Measurements from ENCODE around the gene ATXN7.

ATXN7 gene

DNA sequence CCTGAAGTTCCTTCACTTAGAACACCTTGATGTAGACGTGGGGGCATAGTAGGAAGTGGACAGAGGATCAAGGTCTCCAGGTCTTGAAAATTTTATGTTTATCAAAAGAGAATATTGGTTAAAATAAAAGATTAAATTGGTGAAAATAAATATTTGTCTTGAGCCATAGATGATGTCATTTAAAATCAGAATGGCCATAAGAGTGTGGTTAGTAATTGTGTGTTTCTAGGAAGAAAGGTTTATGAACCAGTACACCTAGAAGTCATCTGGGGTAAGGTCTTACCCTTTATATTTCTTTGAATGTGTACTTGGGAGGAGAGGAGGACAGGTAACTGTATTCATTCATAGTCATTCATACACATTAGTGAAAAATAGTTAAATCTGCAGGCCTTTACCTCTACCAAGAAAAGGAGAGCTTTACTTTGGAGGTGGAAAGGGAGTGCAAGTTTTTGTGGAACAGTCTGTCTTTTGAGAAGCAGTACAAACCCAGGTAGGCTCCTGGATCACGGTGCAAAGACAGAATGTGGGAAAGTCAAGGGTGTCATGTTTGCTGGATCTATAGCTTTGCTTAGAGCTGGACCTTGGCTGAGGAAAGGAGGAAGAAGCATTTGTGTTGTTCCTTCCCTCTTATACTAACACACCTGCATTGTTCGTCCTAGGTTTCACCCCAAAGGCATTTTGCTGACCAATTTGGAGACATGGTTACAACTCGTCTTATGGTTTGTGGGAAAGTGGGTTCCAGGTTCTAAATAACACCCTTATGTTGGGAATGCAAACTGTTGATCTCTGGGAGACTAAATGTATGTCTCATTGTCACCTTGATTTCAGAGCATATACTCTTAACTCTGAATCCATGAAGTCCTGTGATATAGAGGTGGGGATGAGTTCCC, 42.3 kb downstream of the ATXN7 start:
- DNase-seq = no peak

DNA sequence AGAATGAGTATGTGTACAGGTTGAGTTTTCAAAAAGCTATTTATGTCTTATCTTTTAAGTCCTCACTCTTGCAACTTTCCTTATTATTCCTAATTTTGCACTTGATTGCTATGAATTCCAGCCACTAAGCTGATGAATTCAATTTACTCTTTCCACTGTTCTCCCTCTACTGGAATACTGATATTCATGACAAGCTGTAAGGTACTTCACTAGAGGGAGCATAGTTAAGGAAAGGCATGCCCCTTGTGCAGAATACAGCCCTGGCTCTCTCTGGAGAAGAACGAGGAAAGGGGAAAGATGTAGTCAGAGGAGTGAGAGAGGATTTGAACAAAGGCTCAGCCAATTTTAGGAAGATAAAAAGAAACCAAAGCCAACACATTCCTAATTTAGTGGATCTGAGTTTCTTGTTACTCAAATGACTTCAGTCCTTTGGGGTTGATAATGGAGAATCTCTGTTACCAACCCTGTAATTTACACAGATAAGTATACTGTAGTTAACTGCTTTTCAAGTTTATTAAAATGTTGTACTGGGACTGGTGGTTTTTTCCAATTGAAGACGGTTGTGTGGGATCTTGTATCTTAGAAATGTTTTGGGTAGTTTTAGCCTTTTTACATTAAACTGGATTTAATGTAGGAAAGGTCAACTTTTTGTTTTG, 44.5 kb downstream of the ATXN7 start:
- DNase-seq = no peak

DNA sequence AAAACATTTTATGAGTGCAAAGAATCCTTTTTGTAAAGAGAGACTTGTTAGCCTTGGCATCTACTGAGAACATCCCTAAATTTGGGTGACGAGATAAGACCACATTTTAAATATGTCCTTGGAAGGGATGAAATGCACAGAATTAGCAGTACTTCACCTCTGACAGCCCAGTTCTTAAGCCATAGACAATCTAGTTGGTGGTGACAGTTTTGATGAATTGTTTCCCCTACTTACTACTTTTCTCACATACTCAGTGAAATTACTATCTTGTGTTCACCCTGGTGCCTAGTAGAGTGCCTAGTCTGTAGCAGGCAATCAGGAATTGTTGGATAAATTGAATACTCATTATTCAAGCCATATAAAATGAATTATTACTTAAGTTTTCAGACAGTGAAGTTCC, 45.1 kb downstream of the ATXN7 start:
- DNase-seq = no peak

DNA sequence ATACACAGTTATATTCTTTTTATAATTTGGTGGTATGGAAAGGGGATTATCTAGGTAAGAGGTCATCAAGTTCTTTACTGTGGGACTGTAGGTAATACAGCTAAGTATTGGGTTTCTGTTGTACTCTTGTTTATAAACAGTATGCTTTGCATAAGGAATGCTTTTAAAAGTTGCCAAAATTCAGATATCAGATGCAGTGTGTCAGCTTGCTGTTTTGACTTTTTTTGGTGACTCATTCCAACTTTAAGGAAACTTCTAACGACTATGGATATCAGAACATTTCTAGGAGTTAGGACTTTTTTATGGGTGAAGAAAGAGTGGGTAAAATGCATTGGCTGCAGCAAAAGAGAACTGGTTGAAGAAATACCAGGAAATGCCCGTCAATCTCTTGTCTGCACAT, 45.8 kb downstream of the ATXN7 start:
- no peak for DNase-seq

DNA sequence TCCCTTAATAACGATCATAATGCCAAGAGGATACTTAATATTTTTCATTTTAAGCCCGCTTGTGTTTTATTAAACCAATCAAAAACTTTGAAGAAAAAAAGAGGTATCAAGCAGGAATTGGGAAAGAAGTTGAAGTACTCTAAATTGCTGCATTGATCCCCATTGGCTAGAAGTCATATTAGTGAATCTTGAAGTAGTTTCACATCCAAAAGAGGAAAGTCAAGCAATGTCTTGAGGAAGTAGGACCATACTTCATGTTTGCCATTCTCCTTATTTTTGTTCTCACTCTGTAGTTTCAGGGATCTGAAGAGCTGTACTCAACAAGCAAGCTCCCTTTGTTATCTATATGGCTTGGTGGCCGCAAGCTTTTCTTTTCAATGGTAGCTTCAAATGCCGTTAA, 46.3 kb downstream of the ATXN7 start:
- DNase-seq = no peak

DNA sequence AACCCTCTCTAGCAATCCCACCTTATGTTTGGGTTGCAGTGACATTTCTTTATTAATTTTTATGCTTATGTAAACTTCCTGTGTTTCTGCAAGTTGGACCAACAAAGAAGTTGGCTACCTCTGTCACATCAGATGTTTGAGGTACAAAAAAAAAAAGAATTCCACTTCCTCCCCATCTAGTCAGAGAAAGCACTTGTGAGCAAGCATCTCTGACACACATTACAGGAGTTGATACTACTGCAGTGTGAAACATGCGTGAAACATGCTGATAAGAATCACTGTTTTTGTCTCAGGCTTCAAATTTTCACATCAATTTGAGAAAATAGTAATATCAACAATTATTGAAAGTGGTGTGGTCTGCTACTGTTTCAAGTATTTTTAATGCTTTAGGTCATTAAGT, 47.2 kb downstream of the ATXN7 start:
- peak; percentile 53 for DNase-seq

DNA sequence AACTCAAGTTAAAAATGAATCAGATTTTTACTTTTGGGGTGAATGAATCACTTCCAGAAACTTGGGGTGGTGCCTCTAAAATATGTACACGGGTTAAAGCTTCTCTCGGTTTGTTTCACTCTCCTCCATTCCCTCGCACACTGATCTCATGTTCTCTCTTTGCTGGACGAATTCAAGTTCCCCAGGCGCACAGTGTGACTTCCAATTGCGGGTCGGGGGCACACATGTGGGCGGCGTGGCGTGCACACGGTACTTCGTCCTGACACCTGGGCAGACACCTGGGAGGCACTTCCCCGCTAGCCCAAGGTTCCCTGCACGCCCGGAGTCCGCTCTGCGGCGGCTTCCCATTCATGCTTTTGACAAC, 47.8 kb downstream of the ATXN7 start:
- peak; percentile 50 for DNase-seq

DNA sequence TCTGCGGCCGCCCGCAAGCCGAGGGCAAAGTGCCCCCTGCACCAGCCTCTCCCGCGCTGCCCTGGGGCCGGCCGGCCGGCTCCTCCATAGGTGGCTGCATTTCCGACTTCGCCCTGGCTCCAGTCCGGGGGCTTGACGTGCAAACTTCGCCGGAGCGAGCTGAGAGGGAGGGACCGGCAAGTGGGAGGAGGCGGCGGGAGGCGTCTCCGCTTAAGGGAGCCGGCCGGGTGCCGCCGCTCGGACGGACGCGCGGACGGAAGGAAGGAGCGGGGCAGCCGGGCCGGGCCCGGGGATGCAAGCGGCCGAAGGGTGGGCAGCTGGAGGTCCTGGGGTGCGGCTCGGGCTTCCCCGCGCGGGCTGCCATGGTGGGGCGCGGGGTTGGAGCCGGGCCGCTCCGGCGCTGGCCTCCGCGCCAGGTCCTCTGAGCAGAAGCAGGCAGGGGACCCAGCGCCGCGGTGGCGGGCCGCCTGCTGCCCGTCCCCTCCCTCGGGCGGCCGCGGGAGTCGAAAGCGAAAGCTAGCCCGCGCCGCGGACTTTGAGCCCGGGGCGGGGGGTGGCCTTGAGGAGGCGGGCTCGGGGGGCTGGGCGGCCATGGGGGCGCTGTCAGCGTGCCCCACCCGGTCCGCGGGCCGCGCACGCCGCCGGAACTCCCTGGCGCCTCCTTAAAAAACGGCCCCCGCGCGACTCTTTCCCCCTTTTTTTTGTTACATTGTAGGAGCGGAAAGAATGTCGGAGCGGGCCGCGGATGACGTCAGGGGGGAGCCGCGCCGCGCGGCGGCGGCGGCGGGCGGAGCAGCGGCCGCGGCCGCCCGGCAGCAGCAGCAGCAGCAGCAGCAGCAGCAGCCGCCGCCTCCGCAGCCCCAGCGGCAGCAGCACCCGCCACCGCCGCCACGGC, 48.5 kb downstream of the ATXN7 start, which contains the start of gene SCAANT1:
SCAANT1 (minus strand) TSS at position 511 of the 895 bp plus-strand sequence.
- peak; percentile 85 for DNase-seq

DNA sequence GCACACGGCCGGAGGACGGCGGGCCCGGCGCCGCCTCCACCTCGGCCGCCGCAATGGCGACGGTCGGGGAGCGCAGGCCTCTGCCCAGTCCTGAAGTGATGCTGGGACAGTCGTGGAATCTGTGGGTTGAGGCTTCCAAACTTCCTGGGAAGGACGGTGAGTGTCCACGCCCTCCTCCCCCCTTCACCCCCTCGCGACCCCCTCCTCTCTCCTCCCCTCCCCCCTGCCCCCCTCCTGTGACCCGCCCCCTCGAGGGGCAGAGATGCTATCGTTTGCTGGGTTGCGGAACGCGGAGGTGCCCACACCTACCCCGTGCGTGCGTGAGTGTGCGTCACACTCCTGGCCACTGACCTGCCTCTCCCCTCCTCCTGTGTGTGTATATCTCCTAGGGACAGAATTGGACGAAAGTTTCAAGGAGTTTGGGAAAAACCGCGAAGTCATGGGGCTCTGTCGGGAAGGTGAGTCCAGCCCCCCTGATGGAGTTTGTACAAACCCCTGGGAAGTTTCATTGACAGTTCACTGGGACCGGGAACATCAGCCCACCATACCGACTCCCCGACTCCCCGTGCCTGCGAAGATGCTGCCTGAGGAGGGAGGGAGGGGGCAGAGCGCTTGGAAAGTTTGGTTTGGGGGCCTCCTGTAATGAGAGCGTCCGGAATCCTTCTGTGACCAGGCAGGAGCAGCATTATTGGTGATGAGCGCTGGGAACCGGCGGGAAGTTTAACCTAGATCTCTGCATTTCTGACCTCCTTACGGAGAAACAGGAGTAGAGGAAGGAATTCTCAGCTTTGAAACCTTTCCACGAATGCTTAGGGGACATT, 49.3 kb downstream of the ATXN7 start:
- DNase-seq = peak; percentile 65

DNA sequence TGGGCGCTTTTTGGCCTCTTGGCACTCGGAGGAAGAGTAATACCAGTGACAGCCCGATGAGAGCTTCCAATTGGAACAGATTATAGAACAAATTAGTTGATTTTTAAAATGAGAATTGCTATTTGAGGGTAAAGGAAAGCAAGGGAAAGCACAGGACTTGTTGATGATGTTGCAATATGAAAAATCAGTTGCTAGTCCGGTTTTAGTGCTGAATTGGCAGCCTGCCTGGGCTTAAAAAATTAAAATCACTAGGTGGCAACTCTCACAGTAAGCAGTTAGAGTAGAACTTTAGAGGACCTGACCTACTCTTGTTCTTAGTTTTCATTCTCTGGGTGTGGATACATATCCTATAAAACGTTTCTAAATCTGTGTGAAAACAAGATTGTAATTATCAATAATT, 50.6 kb downstream of the ATXN7 start:
- DNase-seq = no peak

DNA sequence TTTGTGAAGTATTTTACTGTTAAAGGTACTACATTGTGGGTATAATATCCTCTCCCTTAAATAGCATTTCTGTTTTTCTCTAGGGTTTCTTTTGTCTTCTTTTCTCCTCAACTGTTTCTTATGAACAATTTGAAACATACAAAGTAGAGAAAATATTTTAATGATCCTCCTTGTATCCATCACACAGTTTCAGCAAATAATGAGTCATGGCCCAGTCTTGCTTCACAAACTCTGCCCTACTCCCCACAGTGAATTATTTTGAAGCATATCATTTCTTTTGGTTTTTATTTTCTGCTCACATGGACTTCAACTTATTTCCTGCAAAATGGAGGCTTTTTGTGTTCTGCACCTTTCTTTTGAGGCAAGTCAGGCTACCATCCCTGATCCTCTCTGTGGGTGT, 54.7 kb downstream of the ATXN7 start:
- DNase-seq = no peak

DNA sequence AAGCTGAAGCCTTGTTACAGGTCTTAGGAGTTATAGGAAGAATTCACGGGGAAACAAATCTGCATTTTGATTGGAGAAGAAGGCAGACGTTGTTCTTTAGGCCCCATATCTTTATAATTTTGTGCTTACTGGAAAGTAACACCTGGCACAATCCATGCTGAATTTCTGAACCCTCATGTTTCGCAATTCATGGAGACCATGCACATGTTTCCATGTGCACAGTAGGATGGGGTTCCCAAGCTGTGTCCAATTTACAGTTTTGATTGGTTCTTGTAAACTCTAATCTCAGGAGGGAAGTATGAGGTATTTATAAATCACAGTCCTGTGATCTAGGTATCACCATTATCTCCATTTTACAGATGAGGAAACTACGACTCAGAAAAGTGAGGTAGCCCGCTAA, 56.3 kb downstream of the ATXN7 start:
- DNase-seq = no peak

DNA sequence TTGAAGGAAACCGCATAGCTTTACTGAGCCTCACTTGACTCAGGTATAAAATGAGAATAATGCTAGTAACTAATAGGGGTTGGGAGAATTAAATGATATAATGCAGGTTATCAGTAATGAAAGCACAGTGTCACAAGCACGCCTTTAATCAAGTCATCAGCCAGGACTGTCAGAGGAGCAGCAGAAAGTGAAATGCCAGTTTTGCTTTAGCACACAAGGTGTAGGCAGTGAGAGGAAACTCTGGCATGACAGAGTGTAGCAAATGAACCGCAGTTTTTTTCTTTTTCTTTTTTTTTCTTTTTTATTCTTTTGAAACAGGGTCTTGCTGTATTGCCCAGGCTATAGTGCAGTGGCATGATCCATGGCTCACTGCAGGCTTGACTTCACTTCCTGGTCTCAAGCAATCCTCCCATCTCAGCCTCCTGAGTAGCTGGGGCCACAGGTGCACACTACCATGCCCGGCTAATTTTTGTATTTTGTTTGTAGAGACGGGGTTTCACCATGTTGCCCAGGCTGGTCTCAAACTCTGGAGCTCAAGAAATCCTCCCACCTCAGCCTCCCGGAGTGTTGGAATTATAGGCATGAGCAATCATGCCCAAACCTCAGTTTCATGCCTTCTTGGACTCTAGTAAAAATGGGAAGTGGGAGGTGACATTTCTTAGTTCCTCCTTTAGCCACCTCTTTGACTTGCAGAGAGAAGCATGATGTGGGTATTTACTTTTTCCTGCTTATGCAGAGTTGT, 58.2 kb downstream of the ATXN7 start:
- no peak for DNase-seq

DNA sequence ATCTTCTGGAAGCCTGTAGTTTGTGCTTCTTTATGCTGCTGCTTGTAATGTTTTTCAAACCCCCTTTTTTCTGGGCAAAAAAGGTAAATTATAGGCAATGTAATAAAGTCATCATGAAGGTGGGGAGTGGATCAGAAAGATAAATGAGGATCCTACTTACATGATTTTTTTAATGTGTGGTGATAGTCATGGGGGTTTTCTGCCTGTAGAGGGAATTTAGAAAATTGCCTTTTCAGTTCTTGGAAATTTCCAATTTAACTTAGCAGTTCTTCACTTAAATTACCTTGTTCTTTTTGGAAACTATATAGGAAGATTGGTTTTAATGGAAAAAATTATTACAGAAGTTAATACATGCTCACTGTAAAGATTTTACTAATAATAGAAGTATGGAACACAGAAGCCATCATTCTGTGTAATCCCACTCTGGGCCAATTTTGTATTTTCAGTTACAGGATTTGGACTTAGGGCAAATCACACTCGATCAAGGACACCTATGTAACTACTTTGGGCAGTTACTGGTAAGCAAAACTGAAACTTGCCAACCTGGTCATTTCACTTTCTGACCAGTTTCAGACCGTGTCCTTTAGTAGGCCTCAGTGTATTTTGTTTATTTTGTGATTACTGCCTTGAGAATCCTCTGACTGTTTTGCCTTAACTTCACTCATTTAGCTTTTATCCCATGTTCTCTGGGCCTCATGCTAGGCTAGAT, 59.0 kb downstream of the ATXN7 start:
- DNase-seq = no peak

DNA sequence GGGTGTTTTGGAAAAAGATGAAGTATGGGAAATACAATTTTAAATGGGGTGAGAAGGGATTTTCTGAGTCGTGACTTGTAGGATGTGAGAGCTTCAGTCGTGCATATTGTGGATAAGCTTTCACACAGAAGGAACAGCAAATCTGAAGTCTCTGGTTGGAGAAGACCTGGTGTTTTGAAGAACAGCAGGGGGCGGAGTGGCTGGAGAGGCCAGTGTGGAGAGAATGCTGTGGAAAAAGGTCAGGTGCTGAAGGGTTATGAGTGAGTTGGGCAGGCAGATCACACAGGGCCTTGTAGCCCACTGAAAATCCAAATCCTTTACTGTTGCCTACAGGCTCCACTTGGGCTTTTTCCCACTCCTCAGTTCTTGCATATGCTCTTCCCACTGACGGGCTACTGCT, 62.6 kb downstream of the ATXN7 start:
- no peak for DNase-seq

DNA sequence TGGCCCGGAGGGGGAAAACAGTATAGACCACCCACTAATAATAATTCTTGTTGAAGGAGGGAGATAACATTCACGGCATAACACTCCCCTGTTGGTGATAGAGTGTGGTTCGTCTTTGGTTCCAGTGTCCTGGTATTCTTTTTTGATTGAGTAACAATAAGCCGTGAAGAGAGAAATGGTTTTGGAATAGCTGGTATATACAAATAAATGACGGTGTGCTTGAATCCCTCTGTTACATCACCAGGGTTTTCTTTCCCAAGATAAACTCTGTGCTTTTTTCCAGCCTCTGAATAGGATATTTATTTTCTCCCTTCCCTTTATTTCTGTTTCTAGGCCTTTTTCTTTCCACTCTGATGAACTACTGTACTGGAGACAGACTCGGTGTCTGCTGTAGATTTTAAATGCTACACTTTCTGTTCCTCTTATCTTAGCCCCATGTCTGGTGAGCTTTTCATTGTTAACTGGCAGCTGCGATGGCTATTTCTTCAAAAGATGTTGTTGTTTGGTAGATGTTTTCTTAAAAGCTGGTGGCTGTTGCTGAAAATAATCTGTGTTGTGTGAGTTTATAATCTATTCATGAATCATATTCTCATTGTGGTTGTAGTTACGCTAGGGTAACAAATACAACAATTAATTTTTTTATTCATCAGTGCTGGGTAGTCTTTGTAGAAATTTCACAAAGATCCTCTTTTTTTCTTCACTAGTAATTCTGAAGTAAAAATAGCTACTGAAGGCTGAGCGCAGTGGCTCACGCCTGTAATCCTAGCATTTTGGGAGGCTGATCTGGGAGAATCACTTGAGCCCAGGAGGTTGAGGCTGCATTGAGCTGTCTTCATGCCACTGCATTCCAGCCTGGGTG, 64.0 kb downstream of the ATXN7 start:
- DNase-seq = no peak

DNA sequence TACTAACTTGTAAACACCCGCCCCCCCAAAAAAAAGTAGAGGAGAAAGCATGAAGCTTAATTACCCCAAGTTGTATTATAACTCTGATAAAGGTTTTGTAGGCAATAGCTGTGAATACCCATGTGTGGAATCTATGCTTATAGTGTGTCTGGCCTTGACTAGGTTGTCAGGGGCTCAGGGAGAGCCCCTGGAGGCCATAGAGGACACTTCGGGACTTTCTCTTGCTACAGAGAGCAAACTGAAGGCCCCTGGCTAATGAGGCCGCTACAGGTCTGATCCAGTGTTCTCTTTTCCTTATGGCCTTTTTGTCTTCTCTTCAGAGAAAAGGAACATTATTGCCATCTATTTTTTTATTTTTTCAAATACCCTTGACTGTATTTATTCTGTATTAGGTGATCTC, 67.6 kb downstream of the ATXN7 start:
- DNase-seq = no peak

DNA sequence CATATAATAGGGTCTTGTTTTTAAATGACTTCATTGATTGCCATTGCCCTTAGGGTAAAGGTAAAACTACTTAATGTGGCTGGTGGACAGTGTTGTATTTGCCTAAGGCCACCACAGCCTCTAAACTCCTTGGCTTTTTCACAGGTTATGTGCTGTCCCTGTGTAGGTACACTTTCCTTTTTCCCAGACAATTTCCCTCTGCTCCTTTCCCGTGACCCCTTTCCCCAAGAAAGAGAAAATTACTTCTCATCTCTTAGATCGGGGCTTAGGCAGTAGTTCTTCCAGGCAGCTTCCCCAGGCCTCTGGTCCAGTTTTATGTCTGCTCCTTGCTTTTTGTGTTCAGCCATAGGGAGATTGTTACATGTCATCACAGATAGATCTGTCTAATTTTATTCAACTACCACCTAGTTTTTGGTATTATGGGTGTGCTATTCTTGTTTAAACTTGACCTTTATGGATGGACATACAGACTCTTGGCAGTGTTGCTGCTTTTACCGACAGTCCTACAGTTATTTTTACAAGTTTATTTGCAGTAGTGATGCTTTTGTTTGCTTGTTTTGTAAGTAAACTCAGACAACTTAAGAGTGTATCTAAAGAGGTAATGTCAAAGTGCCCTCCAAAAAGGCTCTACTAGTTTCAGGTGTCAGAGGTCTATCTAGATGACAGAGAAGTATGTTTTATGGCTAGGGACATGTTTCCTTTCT, 69.0 kb downstream of the ATXN7 start:
- no peak for DNase-seq

DNA sequence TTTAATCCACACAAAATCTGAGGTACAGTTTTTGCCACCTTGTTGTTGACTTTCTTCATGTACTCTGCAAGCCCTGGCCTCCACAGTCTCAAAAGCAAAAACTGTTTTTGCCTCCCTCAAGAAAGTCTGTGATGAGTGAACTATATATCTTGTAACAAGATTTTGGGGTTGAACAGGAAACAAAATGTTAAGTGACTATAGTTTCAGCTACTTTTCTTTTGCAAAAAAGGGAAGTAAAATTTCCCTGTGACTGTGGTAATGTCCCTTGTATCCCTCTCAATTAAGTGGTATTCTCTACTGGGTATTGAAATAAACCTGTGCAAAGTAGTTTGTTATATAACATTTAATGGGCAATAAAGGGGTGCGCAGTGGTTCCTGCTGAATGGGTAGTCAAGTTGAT, 69.8 kb downstream of the ATXN7 start:
- no peak for DNase-seq
